GM13976 (cell line): ENCODE results near the gene NOC3L.

Experiments used
- DNase-seq: peaks from one replicate; pipeline ENCODE4 v3.0.0; 2012; ENCODE audit warnings: low spot score
- in situ Hi-C: fragments of 300-500 bp; cut with MboI; formaldehyde crosslinking; loops from one replicate; pipeline ENCODE4 v1.12.0; 2022; ENCODE audit warnings: low sequenced_read_pairs, mixed read lengths, inconsistent platforms; ENCODE audit not compliant: unreplicated experiment
- TF ChIP-seq, protein P1 (sequence below): IDR thresholded peaks from 2 replicates; pipeline ENCODE4 v1.5.1; 2012; ENCODE audit warnings: borderline replicate concordance, mild to moderate bottlenecking; ENCODE audit not compliant: insufficient read depth; ENCODE audit errors: extremely low read depth, missing control alignments, control extremely low read depth

The NOC3L gene

DNA sequence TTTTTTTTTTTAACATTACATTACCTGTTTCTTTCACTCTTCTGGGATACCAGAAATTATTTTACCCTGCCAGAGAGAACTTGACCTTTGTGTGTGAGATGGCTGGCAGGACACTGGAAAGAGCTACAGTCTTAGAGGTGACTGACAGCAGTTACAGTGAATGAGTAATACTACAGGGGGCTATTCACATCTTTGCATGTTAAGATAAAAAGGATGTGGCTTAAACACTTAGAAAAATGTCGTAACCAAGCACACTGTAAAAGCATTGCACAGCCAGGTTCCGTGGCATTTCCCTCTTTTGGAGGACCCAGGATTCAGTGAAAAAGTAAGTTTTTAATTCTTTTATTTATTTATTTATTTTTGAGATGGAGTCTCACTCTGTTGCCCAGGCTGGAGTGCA is 20.8 kb upstream of the NOC3L start:
- TF ChIP-seq, protein P1, sequence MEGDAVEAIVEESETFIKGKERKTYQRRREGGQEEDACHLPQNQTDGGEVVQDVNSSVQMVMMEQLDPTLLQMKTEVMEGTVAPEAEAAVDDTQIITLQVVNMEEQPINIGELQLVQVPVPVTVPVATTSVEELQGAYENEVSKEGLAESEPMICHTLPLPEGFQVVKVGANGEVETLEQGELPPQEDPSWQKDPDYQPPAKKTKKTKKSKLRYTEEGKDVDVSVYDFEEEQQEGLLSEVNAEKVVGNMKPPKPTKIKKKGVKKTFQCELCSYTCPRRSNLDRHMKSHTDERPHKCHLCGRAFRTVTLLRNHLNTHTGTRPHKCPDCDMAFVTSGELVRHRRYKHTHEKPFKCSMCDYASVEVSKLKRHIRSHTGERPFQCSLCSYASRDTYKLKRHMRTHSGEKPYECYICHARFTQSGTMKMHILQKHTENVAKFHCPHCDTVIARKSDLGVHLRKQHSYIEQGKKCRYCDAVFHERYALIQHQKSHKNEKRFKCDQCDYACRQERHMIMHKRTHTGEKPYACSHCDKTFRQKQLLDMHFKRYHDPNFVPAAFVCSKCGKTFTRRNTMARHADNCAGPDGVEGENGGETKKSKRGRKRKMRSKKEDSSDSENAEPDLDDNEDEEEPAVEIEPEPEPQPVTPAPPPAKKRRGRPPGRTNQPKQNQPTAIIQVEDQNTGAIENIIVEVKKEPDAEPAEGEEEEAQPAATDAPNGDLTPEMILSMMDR, result no peak
- DNase-seq, result no peak

DNA sequence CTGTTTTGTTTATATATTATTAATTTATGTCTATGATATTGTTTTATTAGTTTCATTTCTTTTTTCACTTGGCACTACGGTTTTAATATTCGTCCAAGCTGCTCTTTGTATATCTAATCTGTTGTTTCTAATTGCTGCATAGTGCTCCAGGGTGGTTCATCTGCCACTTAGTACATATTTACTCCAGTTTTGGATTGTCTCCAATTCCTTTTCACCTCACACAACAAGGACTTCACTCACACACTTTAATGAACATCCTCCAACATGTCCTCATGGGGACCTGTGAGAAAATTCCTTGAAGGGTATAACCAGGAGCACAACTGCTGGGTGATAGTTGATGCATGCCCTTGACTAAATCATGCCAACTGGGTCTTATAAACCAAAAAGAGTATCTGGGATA is 14.1 kb upstream of the NOC3L start:
- in situ Hi-C loops, result no loop called here
- DNase-seq, result no peak
- TF ChIP-seq, protein P1, result no peak

More for the DNA sequence above, 20.8 kb upstream of the NOC3L start:
- in situ Hi-C loops, result no loop called here

DNA sequence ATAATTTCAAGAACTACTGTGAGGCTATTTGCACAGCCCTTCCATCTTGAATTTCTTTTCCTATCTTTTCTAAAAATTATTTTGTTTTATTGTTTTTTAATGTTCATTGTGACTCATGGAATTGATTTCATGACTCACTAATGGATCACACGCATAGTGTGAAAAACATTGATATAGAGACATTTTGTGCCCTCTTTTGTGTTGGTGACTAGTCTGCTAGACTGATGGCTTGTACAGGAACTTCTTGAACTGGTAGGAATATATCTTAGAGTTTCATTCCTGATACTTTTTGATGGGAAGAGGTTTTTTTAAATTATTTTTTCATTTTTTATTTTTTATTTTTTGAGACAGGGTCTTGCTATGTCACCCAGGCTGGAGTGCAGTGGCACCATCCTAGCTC is 12.6 kb upstream of the NOC3L start:
- TF ChIP-seq, protein P1, result no peak
- DNase-seq, result no peak
- in situ Hi-C loops, result no loop called here

DNA sequence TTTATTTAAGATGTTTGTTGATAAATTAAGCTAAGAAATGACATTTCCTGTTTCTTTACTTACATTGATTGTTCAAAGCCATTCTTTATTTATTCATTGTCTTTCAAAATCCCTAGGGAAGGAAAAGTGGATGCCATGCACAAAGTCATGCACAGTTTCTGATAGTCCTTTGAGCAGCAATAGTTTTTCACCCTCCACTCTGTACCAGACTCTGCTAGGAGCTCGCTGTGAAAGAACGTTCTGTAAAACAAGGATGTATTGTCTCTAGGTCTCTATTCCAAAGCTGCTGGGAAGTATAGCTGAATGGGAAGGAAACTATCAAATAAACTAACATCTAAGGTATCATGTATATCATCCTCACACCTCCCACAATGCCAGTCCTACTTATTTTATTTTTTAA is 7.8 kb upstream of the NOC3L start:
- DNase-seq, result no peak
- TF ChIP-seq, protein P1, result no peak
- in situ Hi-C loops, result no loop called here

DNA sequence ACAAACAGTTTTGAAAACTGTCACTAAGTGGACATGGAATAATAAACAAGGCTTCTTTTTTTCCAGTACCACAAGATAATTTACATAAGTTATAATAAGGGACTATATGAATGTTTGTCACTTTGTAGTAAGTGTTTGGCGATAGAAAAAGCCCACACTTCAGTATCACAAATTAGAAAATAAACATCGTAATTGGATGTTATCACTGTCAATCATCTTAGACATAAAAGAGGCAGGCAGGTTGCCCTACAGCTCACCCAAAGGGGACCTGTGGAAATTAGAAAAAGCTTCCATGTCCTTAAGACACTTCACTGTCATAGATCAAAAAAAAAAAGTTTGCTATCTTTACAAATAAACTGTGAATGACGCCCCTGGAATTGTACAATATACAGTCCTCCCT is 3.6 kb upstream of the NOC3L start:
- in situ Hi-C loops, result no loop called here
- DNase-seq, result no peak
- TF ChIP-seq, protein P1, result no peak

DNA sequence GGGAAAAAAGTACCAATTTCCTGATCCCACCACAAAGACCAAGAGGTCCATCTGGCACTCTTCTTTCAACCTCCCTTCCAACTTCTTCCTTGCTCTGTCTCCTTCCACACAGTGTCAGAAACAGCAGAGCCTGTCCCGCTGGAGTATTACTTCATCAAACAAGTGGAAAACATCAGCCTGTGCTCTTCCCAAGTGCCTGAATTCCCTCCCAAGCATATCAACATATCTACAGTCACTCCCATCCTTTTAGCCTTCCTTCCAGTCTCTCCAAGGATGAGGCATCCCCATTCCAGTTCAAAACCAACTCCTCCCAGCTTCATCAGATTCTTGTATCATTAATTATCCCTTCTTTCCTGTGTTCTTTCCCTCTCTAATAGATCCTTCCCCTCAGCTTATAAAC is 1.7 kb upstream of the NOC3L start:
- DNase-seq, result no peak
- in situ Hi-C loops, result no loop called here
- TF ChIP-seq, protein P1, result no peak

DNA sequence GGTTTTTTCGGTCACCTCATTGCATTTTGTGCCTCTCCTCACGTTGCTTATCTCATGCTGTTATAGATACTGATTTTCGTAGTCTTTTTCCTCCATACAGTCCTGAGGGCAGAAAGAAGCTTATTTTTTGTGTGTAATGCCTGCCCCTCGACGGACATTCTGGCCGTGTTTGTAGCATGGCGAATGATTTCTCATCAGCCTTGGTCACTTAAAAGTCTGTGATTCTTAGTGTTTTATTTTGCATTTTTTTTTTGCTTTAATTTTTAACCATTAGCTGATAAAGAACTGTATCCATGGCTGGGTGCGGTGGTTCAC is 469 bp upstream of the NOC3L start:
- TF ChIP-seq, protein P1, result no peak
- in situ Hi-C loops, result no loop called here
- DNase-seq, result no peak
